ENCODE measurements around the gene PLEKHS1. TPM values are rescaled to one million over a fixed set of nuclear protein-coding genes. Genes with fewer than 3 reads are reported as not detected.

The PLEKHS1 gene
- total RNA-seq, 1 donor from 2014 or later, result not detected

GRCh38 chr10:113742466-113742865 lies 9.0 kb upstream of the PLEKHS1 start:
- no peak overlapping the region for H3K4me3 ChIP-seq (ENCODE audit: low read depth, low read length)
- H3K27me3 ChIP-seq (ENCODE audit: control insufficient read depth, insufficient read depth, low read length), result peaks cover 2% of the 10 kb centered on the region
- FAIRE-seq, result no peak
- no peak for DNase-seq (ENCODE audit: low read depth)
- TF ChIP-seq CTCF (IDR thresholded peaks at IDR 0.05; ENCODE audit: insufficient read depth, low read length, severe bottlenecking), result no peak
- H3K36me3 ChIP-seq (ENCODE audit: control insufficient read depth, insufficient read depth, low read length), result no peaks in the 10 kb centered on the region

- H3K36me3 ChIP-seq (ENCODE audit: control insufficient read depth, insufficient read depth, low read length), result no peaks in the 10 kb centered on the region
- no peak overlapping the region for H3K4me3 ChIP-seq (ENCODE audit: low read depth, low read length)
- FAIRE-seq (no peak), DNase-seq (ENCODE audit: low read depth) (no peak)
- no peak for TF ChIP-seq CTCF (IDR thresholded peaks at IDR 0.05; ENCODE audit: insufficient read depth, low read length, severe bottlenecking)
- H3K27me3 ChIP-seq (ENCODE audit: control insufficient read depth, insufficient read depth, low read length), result peaks cover 2% of the 10 kb centered on the region
Measured at GRCh38 chr10:113743594-113743993, 7.9 kb upstream of the PLEKHS1 start.

DNA sequence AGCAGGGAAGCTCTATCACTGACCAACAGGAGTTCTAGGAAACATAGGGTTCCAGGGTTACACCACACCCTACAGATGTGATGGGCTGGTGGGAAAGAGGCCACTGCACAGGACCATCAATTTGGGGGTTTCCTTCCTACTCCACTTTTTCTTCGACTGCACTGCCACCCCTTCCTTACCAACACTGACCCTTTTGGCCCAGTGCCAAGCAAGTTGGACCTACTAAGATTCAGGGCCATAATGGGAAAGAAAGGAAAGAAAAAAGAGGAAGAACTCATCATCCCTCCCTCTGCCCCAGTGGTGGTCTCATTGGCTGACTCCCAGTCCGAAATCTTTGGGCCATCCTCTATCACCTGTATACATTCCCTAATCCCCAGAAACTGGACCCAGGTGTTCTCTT lies 6.1 kb upstream of the PLEKHS1 start:
- DNase-seq (ENCODE audit: low read depth) (no peak), FAIRE-seq (no peak)
- Histone ChIP-seq H3K27me3 (ENCODE audit: control insufficient read depth, insufficient read depth, low read length) (peaks cover 2% of the 10 kb centered on the region), H3K4me3 (ENCODE audit: low read depth, low read length) (no peak overlapping the region), H3K36me3 (ENCODE audit: control insufficient read depth, insufficient read depth, low read length) (no peaks in the 10 kb centered on the region)
- TF ChIP-seq CTCF (IDR thresholded peaks at IDR 0.05; ENCODE audit: insufficient read depth, low read length, severe bottlenecking), result no peak

GRCh38 chr10:113746217-113746957 lies 5.1 kb upstream of the PLEKHS1 start:
- Histone ChIP-seq H3K27me3 (ENCODE audit: control insufficient read depth, insufficient read depth, low read length) (peaks cover 2% of the 10 kb centered on the region), H3K36me3 (ENCODE audit: control insufficient read depth, insufficient read depth, low read length) (no peaks in the 10 kb centered on the region), H3K4me3 (ENCODE audit: low read depth, low read length) (no peak overlapping the region)
- no peak for TF ChIP-seq CTCF (IDR thresholded peaks at IDR 0.05; ENCODE audit: insufficient read depth, low read length, severe bottlenecking)
- FAIRE-seq, result no peak
- DNase-seq (ENCODE audit: low read depth), result no peak

DNA sequence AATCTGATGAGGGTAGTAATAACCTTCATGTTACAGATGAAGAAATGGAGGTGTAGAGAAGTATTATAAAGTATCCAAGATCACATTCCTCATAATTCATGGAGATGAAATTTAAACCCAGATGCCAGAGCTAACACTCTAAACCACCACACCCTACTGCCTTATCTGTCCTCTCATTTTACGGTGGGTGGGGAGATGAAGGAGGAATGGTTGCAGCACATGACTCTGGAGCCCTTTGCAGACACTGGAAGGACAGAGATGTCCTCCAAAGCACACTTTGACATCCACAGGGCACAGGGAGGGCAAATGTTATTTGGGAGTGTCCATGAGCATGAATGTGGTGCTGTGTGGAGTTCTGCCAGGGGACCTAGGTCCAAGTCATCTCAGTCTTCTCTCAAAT lies 1.1 kb downstream of the PLEKHS1 start:
- TF ChIP-seq CTCF (IDR thresholded peaks at IDR 0.05; ENCODE audit: insufficient read depth, low read length, severe bottlenecking), result no peak
- DNase-seq (ENCODE audit: low read depth), result no peak
- no peak for FAIRE-seq
- H3K4me3 ChIP-seq (ENCODE audit: low read depth, low read length), result no peak overlapping the region
- H3K36me3 ChIP-seq (ENCODE audit: control insufficient read depth, insufficient read depth, low read length), result no peaks in the 10 kb centered on the region
- no peaks in the 10 kb centered on the region for H3K27me3 ChIP-seq (ENCODE audit: control insufficient read depth, insufficient read depth, low read length)
